ENCODE measurements around the gene NPTX1. TPM values are rescaled to one million over a fixed set of nuclear protein-coding genes. Genes with fewer than 3 reads are reported as not detected.

The NPTX1 gene
- 0.22 TPM in 1 of 2 replicates, not detected in the other for total RNA-seq (2014; rRNA removed; shearing (Covaris generic))
- not detected in 2 replicates for total RNA-seq (2022)
- not detected for Bru-seq, nascent RNA
- not detected for BruChase-seq, experiment 1, labeled RNA remaining after a 6-hour chase
- percentile 10 among the genes with signal in this experiment for BruChase-seq, experiment 2, labeled RNA remaining after a 2-hour chase
- long read RNA-seq = 0 reads

- DNase-seq (ENCODE audit: low spot score) = no peak
- TF ChIP-seq EZH2phosphoT487 (IDR thresholded peaks at IDR 0.05; ENCODE audit: borderline replicate concordance, low read depth, low read length) (no peak), CTCF (conservative IDR thresholded peaks at IDR 0.05; ENCODE audit: low read length) (no peak)
- intact Hi-C loops (cut with micrococcal nuclease; ENCODE audit: unreplicated experiment) = no loop called here
- Histone ChIP-seq H4K20me1 (ENCODE audit: insufficient read depth, low read length) (no peaks in the 10 kb centered on the region), H3K9me2 (ENCODE audit: insufficient read depth, low read length) (no peaks in the 10 kb centered on the region), H2AFZ (ENCODE audit: low read length) (no peak within 1 kb of the TSS), H3K4me2 (ENCODE audit: low read length) (peak within 1 kb of the TSS; percentile 65), H3K4me1 (ENCODE audit: insufficient read depth, low read length, poor library complexity, severe bottlenecking) (peaks cover 18% of the 10 kb centered on the region), H3K27ac (ENCODE audit: low read depth, low read length, poor library complexity, severe bottlenecking) (no peak within 1 kb of the TSS), H3K79me2 (ENCODE audit: insufficient read depth, low read depth, low read length) (no peaks in the 10 kb centered on the region), H3K9me3 (ENCODE audit: low read length) (no peaks in the 10 kb centered on the region), H3K36me3 (ENCODE audit: insufficient read depth, low read length) (no peaks in the 10 kb centered on the region), H3K4me3 (ENCODE audit: low read depth, low read length, poor library complexity, severe bottlenecking) (no peak within 1 kb of the TSS)
- ChIA-PET CTCF (ENCODE audit: unreplicated experiment) (interaction anchor here (1.4 kb wide), 1 partner anchor 44 kb away, joined by 3 read pairs; no protein-coding TSS in a partner anchor), POLR2A (no interaction called here)
- no TSS peak for BruUV-seq (replicated peaks)
These were observed at the start of gene NPTX1 for GRCh38 chr17:80475910-80476876. Gene NPTX1 (minus strand): TSS chr17:80476607. CDS start chr17:80476446, 161 bp downstream.

- intact Hi-C loops (cut with micrococcal nuclease; ENCODE audit: unreplicated experiment) = no loop called here
- H3K9me3 ChIP-seq (ENCODE audit: low read length) = no peaks in the 10 kb centered on the region
- TF ChIP-seq EZH2phosphoT487 (IDR thresholded peaks at IDR 0.05; ENCODE audit: borderline replicate concordance, low read depth, low read length) (no peak), CTCF (conservative IDR thresholded peaks at IDR 0.05; ENCODE audit: low read length) (no peak)
- H2AFZ ChIP-seq (ENCODE audit: low read length) = no peak overlapping the region
- no peaks in the 10 kb centered on the region for H3K9me2 ChIP-seq (ENCODE audit: insufficient read depth, low read length)
- H3K4me1 ChIP-seq (ENCODE audit: insufficient read depth, low read length, poor library complexity, severe bottlenecking) = no peaks in the 10 kb centered on the region
- H3K27ac ChIP-seq (ENCODE audit: low read depth, low read length, poor library complexity, severe bottlenecking) = no peak overlapping the region
- no peaks in the 10 kb centered on the region for H4K20me1 ChIP-seq (ENCODE audit: insufficient read depth, low read length)
- ChIA-PET POLR2A (no interaction called here), CTCF (ENCODE audit: unreplicated experiment) (no interaction called here)
- no peaks in the 10 kb centered on the region for H3K79me2 ChIP-seq (ENCODE audit: insufficient read depth, low read depth, low read length)
- no peak for DNase-seq (ENCODE audit: low spot score)
- BruUV-seq (replicated peaks) = no TSS peak
- no peak overlapping the region for H3K4me2 ChIP-seq (ENCODE audit: low read length)
- no peak overlapping the region for H3K4me3 ChIP-seq (ENCODE audit: low read depth, low read length, poor library complexity, severe bottlenecking)
- no peaks in the 10 kb centered on the region for H3K36me3 ChIP-seq (ENCODE audit: insufficient read depth, low read length)
These were observed 47.7 kb upstream of the NPTX1 start for GRCh38 chr17:80523956-80524712.
